ENCODE measurements around the gene LMTK3. TPM values are rescaled to one million over a fixed set of nuclear protein-coding genes. Genes with fewer than 3 reads are reported as not detected.

The LMTK3 gene
- total RNA-seq, 2 donors from 2014 or later, result 1.3 to 1.6 TPM

GRCh38 chr19:48473161-48473966, 38.3 kb downstream of the LMTK3 start:
- Histone ChIP-seq H3K27me3 (no peaks in the 10 kb centered on the region), H3K4me1 (peaks cover 1 to 15% of the 10 kb centered on the region in 2 donors), H3K9me3 (no peaks in the 10 kb centered on the region), H3K4me3 (no peak overlapping the region), H3K36me3 (peaks cover 82% of the 10 kb centered on the region), H3K27ac (no peak overlapping the region)
- TF ChIP-seq CTCF (IDR thresholded peaks at IDR 0.05), result no peak
- DNase-seq (ENCODE audit: low spot score), result no peak

- no peak overlapping the region for H3K27ac ChIP-seq
- H3K27me3 ChIP-seq, result no peaks in the 10 kb centered on the region
- TF ChIP-seq CTCF (IDR thresholded peaks at IDR 0.05), result no peak
- H3K4me3 ChIP-seq, result no peak overlapping the region
- H3K9me3 ChIP-seq, result no peaks in the 10 kb centered on the region
- DNase-seq (ENCODE audit: low spot score), result no peak
- peaks cover 2 to 15% of the 10 kb centered on the region in 2 donors for H3K4me1 ChIP-seq
- peaks cover 67% of the 10 kb centered on the region for H3K36me3 ChIP-seq
Measured at GRCh38 chr19:48471836-48472235, 39.8 kb downstream of the LMTK3 start.

GRCh38 chr19:48470856-48471255, 40.8 kb downstream of the LMTK3 start:
- H3K4me3 ChIP-seq, result no peak overlapping the region
- H3K9me3 ChIP-seq, result no peaks in the 10 kb centered on the region
- peaks cover 2 to 15% of the 10 kb centered on the region in 2 donors for H3K4me1 ChIP-seq
- no peak for DNase-seq (ENCODE audit: low spot score)
- TF ChIP-seq CTCF (IDR thresholded peaks at IDR 0.05), result no peak
- H3K36me3 ChIP-seq, result peaks cover 57% of the 10 kb centered on the region
- H3K27ac ChIP-seq, result no peak overlapping the region
- no peaks in the 10 kb centered on the region for H3K27me3 ChIP-seq

- Histone ChIP-seq H3K4me1 (peaks cover 2 to 15% of the 10 kb centered on the region in 2 donors), H3K27me3 (no peaks in the 10 kb centered on the region), H3K36me3 (peaks cover 50% of the 10 kb centered on the region), H3K9me3 (no peaks in the 10 kb centered on the region), H3K27ac (peak overlapping the region; percentile 98), H3K4me3 (peak overlapping the region; percentile 92 to 95)
- no peak for TF ChIP-seq CTCF (IDR thresholded peaks at IDR 0.05)
- DNase-seq (ENCODE audit: low spot score), result no peak
Measured at GRCh38 chr19:48469934-48470680, 41.5 kb downstream of the LMTK3 start.

GRCh38 chr19:48469289-48469881, 42.2 kb downstream of the LMTK3 start, which contains the start of gene CYTH2:
Gene CYTH2, plus strand, starts transcription at chr19:48469369. Its CDS starts 139 bp downstream, at chr19:48469508.
- peak; percentile 82 for DNase-seq (ENCODE audit: low spot score)
- Histone ChIP-seq H3K36me3 (peaks cover 42% of the 10 kb centered on the region), H3K27me3 (no peaks in the 10 kb centered on the region), H3K4me1 (peaks cover 2 to 15% of the 10 kb centered on the region in 2 donors), H3K9me3 (no peaks in the 10 kb centered on the region), H3K27ac (peak within 1 kb of the TSS; percentile 98), H3K4me3 (peak within 1 kb of the TSS; percentile 92 to 95)
- TF ChIP-seq CTCF (IDR thresholded peaks at IDR 0.05), result no peak
